Activated T-helper 17 cell treated with anti-CD3 and anti-CD28 coated beads, Interleukin-2, amount 50 U/mL, for 72 hours (primary cell): Measurements from ENCODE around the gene IFIT3. TPM values are rescaled to one million over a fixed set of nuclear protein-coding genes. Genes with fewer than 3 reads are reported as not detected.
A peak's percentile ranks its signal among the peaks of the same experiment; 100 is the strongest.

Experiments
- ATAC-seq: fragments of 150-1000 bp; cut with Tn5 transposase; replicated peaks from 2 replicates; pipeline ENCODE4 v1.10.0; 2021; ENCODE audit warnings: mild to moderate bottlenecking, moderate library complexity
- H3K27ac Mint-ChIP-seq: one replicate; pipeline ENCODE4 v1.8.0; 2022; ENCODE audit warnings: mixed read lengths
- H3K27me3 Mint-ChIP-seq: one replicate; pipeline ENCODE4 v1.8.0; 2022; ENCODE audit warnings: mixed read lengths
- H3K36me3 Mint-ChIP-seq: one replicate; pipeline ENCODE4 v1.8.0; 2022; ENCODE audit warnings: low read depth, mild to moderate bottlenecking, mixed read lengths
- H3K4me1 Mint-ChIP-seq: one replicate; pipeline ENCODE4 v1.8.0; 2022; ENCODE audit warnings: mixed read lengths
- H3K4me3 Mint-ChIP-seq: one replicate; pipeline ENCODE4 v1.8.0; 2022; ENCODE audit warnings: mild to moderate bottlenecking, mixed read lengths
- H3K9me3 Mint-ChIP-seq: one replicate; pipeline ENCODE4 v1.8.0; 2022; ENCODE audit warnings: mixed read lengths
- total RNA-seq, 2 donors: library from RNA; stranded (reverse); gene quantifications; one replicate each; pipeline ENCODE4 v1.2.3, GENCODE V29; 2022

Gene IFIT3
- total RNA-seq, 2 donors from 2014 or later, result 2.5 to 4.3 TPM

GRCh38 chr10:89336241-89336640 lies 8.4 kb downstream of the IFIT3 start:
- H3K4me3 Mint-ChIP-seq, result no peak overlapping the region
- H3K27me3 Mint-ChIP-seq, result no peaks in the 10 kb centered on the region
- no peak for ATAC-seq
- H3K36me3 Mint-ChIP-seq, result peaks cover 15% of the 10 kb centered on the region
- H3K27ac Mint-ChIP-seq, result no peak overlapping the region
- H3K4me1 Mint-ChIP-seq, result peaks cover 35% of the 10 kb centered on the region
- H3K9me3 Mint-ChIP-seq, result no peaks in the 10 kb centered on the region

GRCh38 chr10:89337484-89337883 lies 9.7 kb downstream of the IFIT3 start:
- Mint-ChIP-seq H3K9me3 (no peaks in the 10 kb centered on the region), H3K36me3 (peaks cover 15% of the 10 kb centered on the region), H3K4me3 (no peak overlapping the region), H3K4me1 (peaks cover 31% of the 10 kb centered on the region), H3K27ac (no peak overlapping the region), H3K27me3 (no peaks in the 10 kb centered on the region)
- peak; percentile 81 for ATAC-seq

- no peak for ATAC-seq
- H3K4me3 Mint-ChIP-seq, result no peak overlapping the region
- H3K27me3 Mint-ChIP-seq, result no peaks in the 10 kb centered on the region
- H3K4me1 Mint-ChIP-seq, result peaks cover 24% of the 10 kb centered on the region
- H3K27ac Mint-ChIP-seq, result no peak overlapping the region
- H3K9me3 Mint-ChIP-seq, result no peaks in the 10 kb centered on the region
- peaks cover 15% of the 10 kb centered on the region for H3K36me3 Mint-ChIP-seq
Measured at GRCh38 chr10:89338713-89339112, 10.9 kb downstream of the IFIT3 start.

- H3K4me1 Mint-ChIP-seq, result peaks cover 17% of the 10 kb centered on the region
- no peak overlapping the region for H3K4me3 Mint-ChIP-seq
- no peaks in the 10 kb centered on the region for H3K9me3 Mint-ChIP-seq
- no peaks in the 10 kb centered on the region for H3K27me3 Mint-ChIP-seq
- no peak for ATAC-seq
- no peak overlapping the region for H3K27ac Mint-ChIP-seq
- peaks cover 15% of the 10 kb centered on the region for H3K36me3 Mint-ChIP-seq
Measured at GRCh38 chr10:89339875-89340274, 12.1 kb downstream of the IFIT3 start.

- Mint-ChIP-seq H3K27me3 (no peaks in the 10 kb centered on the region), H3K9me3 (no peaks in the 10 kb centered on the region), H3K36me3 (peaks cover 15% of the 10 kb centered on the region), H3K27ac (no peak overlapping the region), H3K4me1 (peaks cover 5% of the 10 kb centered on the region), H3K4me3 (no peak overlapping the region)
- no peak for ATAC-seq
Measured at GRCh38 chr10:89341649-89342048, 13.9 kb downstream of the IFIT3 start.

GRCh38 chr10:89342206-89342958 lies 14.6 kb downstream of the IFIT3 start:
- Mint-ChIP-seq H3K4me1 (peaks cover 5% of the 10 kb centered on the region), H3K36me3 (peaks cover 15% of the 10 kb centered on the region), H3K27me3 (no peaks in the 10 kb centered on the region), H3K4me3 (no peak overlapping the region), H3K27ac (no peak overlapping the region), H3K9me3 (no peaks in the 10 kb centered on the region)
- no peak for ATAC-seq

- Mint-ChIP-seq H3K9me3 (no peaks in the 10 kb centered on the region), H3K27me3 (no peaks in the 10 kb centered on the region), H3K36me3 (peaks cover 15% of the 10 kb centered on the region), H3K4me1 (no peaks in the 10 kb centered on the region), H3K4me3 (no peak overlapping the region), H3K27ac (no peak overlapping the region)
- ATAC-seq, result no peak
Measured at GRCh38 chr10:89343089-89343767, 15.4 kb downstream of the IFIT3 start.

GRCh38 chr10:89344156-89344555 lies 16.4 kb downstream of the IFIT3 start:
- no peaks in the 10 kb centered on the region for H3K27me3 Mint-ChIP-seq
- no peaks in the 10 kb centered on the region for H3K4me1 Mint-ChIP-seq
- no peak overlapping the region for H3K27ac Mint-ChIP-seq
- no peak overlapping the region for H3K4me3 Mint-ChIP-seq
- peaks cover 9% of the 10 kb centered on the region for H3K36me3 Mint-ChIP-seq
- no peaks in the 10 kb centered on the region for H3K9me3 Mint-ChIP-seq
- no peak for ATAC-seq

GRCh38 chr10:89345367-89346000 lies 17.7 kb downstream of the IFIT3 start:
- no peaks in the 10 kb centered on the region for H3K9me3 Mint-ChIP-seq
- H3K4me3 Mint-ChIP-seq, result no peak overlapping the region
- H3K27me3 Mint-ChIP-seq, result no peaks in the 10 kb centered on the region
- ATAC-seq, result no peak
- H3K27ac Mint-ChIP-seq, result no peak overlapping the region
- H3K36me3 Mint-ChIP-seq, result no peaks in the 10 kb centered on the region
- peaks cover 2% of the 10 kb centered on the region for H3K4me1 Mint-ChIP-seq

- H3K4me1 Mint-ChIP-seq, result peaks cover 12% of the 10 kb centered on the region
- H3K36me3 Mint-ChIP-seq, result no peaks in the 10 kb centered on the region
- H3K27me3 Mint-ChIP-seq, result no peaks in the 10 kb centered on the region
Measured at GRCh38 chr10:89346405-89347254, 18.8 kb downstream of the IFIT3 start.

GRCh38 chr10:89347701-89348457 lies 20.1 kb downstream of the IFIT3 start:
- Mint-ChIP-seq H3K36me3 (no peaks in the 10 kb centered on the region), H3K9me3 (no peaks in the 10 kb centered on the region), H3K27me3 (no peaks in the 10 kb centered on the region), H3K4me1 (peaks cover 19% of the 10 kb centered on the region), H3K4me3 (no peak overlapping the region), H3K27ac (no peak overlapping the region)
- no peak for ATAC-seq

More at GRCh38 chr10:89346405-89347254, 18.8 kb downstream of the IFIT3 start:
- no peak for ATAC-seq
- no peak overlapping the region for H3K27ac Mint-ChIP-seq
- no peaks in the 10 kb centered on the region for H3K9me3 Mint-ChIP-seq
- H3K4me3 Mint-ChIP-seq, result no peak overlapping the region

GRCh38 chr10:89348481-89348880 lies 20.7 kb downstream of the IFIT3 start:
- H3K4me1 Mint-ChIP-seq, result peaks cover 19% of the 10 kb centered on the region
- ATAC-seq, result no peak
- H3K27me3 Mint-ChIP-seq, result no peaks in the 10 kb centered on the region
- H3K9me3 Mint-ChIP-seq, result no peaks in the 10 kb centered on the region
- H3K4me3 Mint-ChIP-seq, result no peak overlapping the region
- H3K27ac Mint-ChIP-seq, result no peak overlapping the region
- H3K36me3 Mint-ChIP-seq, result no peaks in the 10 kb centered on the region

GRCh38 chr10:89348975-89349374 lies 21.2 kb downstream of the IFIT3 start:
- H3K27ac Mint-ChIP-seq, result no peak overlapping the region
- peaks cover under 1% of the 10 kb centered on the region for H3K27me3 Mint-ChIP-seq
- no peak for ATAC-seq

More at GRCh38 chr10:89348975-89349374, 21.2 kb downstream of the IFIT3 start:
- Mint-ChIP-seq H3K36me3 (no peaks in the 10 kb centered on the region), H3K4me1 (peaks cover 19% of the 10 kb centered on the region), H3K4me3 (no peak overlapping the region), H3K9me3 (peaks cover under 1% of the 10 kb centered on the region)
